Measurements from ENCODE around the gene RNF19B.

The RNF19B gene

DNA sequence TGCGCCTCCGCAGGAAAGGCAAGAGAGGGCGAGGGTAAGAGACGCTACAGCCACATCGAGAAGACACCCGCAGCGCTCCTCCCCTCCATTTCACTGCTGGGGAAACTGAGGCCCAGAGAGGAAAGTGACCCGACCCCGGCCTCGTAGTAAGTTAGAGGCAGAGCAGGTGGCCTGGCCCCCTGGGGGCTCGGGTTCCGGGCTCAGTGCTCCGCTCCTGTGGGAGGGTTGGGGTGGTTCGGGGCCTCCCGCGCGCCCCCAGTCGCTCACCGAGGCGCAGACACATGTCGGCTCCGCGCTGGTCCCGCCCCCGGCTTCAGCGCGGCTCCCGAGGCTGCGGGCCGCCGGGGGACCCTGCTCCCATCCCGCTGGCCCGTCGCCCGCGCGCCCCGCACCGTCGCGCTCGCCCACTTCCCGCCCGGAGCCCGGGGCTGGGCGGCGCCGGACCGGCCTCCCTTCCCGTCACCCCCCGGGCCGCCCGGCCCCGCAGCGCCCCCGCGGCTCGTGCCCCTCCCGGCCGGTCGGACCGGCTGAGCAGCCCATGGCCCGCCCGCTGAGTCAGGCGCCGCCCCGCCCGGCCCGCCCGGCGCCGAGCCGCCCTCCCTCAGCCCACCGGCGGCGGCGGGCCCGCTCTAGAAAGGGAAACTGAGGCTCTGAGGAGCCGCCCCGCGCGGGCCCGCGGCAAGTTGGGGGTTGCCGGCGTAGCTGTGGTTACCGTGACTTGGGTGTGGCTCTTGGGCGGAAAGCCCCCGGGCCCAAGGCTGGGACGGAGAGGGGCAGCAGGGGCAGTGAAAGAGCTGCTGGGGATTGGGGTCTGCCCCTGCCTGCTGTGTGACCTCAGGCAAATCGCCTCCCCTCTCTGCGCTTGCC is 63.4 kb downstream of the RNF19B start, which contains the start of gene TMEM54:
Gene TMEM54, minus strand, starts transcription at position 434 of the 867 bp plus-strand sequence. Its CDS starts 151 bp downstream, at position 283.
- no peak for DNase-seq

DNA sequence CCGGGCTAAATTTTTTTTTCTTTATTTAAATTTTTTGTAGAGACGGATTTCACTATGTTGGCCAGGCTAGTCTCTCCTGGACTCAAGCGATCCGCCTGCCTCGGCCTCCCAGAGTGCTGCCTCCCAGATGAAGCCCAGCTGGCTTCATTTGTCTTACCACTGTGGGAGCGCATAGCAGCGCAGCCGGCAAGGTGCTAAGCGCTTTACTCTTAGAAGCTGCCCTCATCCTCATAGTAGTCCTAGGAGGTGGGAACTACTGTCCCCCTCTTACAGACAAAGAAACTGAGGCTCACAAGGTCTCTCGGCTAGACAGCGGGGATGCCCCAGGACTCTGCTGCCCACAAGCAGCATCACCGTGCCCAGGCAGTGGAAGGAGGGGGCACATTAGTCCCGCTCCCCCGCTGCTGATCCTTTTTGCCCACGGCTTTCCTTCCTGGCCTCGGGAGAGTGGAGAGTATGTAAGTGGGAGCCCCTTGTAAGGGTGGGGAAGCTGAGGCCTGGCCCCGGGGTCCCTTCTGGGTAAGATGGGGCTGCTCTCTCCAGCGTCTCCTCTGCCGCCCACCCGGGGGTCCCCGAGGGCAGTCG is 64.1 kb downstream of the RNF19B start:
- no peak for DNase-seq

DNA sequence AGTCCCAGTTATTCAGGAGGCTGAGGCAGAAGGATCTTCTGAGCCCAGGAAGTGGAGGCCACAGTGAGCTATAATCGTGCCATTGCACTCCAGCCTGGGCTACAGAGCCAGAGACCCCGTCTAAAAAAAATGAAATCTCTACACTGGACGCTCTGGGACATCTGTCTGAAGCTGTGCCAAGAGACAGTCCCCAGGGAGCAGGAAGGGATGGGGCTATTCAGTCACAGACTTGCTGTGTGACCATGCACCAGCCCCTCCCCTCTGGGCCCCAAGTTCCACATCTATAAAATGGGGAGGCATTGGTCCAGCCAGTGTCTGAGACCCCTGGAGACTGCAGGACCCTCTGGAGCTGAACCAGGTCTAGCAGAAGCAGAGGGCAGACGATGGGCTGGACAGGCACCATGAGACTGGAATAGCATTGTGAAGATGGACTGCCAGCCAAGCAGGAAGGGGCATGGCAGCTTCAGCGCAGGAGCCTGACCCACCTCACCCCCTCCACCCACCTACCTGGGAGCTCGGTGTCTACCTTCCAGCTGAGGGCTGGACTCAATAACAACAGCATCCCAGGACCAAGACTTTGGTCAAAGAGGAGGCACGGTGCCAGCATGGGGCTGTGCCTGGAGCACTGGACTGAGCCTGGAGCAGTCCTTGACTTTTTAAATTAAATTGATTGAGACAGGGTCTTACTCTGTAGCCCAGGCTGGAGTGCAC is 64.9 kb downstream of the RNF19B start:
- DNase-seq: no peak

DNA sequence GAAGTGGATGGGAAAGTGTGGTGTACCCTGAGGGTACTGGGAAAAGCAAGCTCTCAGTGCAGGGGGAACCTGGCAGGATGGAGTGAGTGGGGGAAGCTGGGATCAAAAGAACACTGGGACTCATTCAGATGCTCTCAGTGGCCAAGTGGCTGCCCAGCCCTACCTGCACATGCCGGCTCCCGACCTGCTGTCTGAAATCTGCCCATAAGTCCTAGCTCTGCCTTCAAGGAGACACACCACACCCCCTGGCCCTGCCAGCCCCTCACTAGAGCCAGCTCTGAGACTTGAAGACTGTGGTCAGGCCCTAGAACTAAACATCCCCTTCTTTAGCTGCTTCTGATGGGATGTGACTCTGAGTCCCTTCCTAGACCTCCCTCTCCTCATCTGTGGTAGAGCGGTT is 65.7 kb downstream of the RNF19B start:
- DNase-seq: no peak

DNA sequence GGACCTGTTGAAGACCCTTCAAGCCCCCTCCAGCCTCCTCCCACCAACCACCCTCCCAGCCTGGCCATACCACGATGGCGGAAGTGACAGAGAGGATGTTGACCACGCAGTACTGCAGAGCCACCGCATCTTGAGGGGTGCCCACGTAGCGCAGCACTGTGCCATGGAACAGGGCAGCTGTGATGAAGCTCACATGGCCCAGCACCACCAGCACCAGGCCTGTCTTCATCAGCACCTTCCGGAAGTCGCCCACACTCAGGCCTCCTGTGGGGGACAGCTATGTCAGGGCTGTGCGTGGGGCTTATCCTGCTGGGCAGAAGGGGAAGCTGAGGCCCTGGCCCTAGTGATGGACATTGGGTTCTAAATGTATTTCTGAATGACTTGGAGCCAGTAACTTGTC is 66.6 kb downstream of the RNF19B start:
- no peak for DNase-seq

DNA sequence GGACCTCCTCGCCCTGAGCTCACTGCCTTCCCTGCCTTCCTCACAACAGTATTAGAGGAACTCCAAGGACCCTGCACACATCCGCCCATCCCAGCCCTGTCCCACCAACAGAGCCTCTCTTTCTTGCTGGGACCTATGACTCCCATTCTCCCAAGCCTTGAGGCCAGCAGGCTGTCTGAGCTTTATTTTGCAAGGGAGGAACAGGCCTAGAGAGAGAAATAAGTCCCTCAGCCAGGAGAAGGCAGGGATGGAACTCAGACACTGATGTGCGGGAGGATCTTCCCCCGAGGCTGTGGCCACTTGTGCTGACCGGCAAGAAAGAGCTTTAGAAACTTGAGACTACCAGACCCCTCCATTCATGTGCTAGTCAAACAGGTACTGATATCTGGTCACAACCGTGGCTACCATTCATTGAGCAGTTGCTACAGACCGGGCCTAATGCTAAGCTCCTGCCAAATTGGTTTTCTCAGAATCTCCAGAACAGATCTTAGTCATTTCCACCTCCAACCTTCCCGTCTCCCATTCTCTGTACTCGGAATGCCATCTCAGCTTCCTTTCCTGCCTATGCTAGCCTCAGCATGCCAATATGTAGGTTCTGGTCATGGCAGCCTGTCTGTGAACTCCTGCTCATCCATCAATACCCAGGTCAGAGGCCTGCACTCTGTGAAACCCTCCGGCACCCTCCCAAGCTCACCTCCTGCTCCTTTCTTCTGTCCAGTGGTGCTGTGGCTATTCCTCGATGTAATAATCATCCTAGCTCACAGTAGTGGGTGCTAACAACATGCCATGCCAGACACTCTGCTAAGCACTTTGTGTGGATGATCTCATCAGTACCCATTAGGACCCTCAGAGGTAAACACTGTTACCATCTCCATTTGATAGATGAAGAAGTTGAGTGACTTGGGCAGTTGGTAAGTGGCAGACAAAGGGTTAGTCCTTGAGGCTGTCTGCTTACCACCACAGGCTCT is 67.2 kb downstream of the RNF19B start:
- no peak for DNase-seq

DNA sequence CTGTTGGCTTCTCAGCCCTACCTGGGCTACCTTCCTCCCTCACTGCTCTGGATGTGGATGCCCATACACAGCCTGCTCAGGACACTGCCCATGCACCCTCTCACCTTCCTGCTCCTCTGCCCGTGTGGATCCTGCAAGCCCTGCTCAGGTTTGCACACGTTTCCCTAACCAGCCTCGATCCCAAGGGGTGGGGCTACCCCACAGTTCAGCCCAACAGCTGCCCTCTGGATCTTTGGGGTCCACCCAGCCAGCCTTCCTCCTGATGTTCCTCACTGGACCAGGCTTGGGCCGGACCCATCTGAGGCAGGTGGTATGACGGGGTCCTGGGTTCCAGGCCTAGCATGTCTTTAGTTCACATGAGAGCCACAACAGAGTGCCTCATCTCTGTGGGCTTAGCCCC is 68.2 kb downstream of the RNF19B start:
- DNase-seq: no peak

DNA sequence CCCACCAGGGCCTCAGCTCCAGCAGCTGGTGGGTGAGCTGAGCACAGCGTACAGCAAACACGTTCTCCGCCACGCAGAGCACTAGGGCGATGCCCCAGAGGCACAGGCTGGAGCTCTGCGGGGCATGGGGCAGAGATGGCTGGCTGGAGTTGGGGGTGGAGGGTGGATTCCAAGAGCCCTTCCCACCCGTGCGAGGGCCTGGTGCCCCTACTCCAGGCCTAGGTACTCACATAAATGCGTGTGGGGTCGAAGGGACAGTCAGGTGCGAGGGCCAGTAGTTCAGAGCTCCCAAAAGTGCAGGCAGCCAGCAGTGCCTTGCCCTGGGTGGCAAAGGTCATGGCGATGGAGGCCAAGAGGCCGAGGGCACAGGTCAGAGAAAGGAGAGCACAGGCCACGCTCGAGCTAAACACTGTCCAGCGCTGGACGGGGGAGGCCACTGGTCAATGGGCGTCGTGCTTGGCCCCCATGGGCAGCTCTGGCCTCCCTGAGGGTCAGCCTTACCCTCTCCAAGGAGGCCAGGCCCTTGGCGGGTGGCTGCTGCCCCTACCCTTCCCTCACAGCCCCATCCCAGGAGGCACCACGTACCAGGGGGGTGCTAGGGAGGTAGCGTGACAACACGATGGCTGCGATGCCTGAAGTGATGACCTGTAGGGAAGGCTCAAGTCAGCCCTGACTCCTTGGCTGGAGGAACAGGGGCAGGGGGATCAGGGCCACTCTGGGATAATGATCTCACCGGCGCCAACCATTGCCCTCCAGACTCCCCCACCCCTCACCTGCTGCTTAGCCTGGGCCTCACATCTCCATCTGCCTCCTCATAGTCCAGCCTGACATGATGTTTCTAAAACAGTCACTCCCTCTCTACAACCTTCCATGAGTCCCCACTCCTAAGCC is 69.0 kb downstream of the RNF19B start:
- DNase-seq: no peak

DNA sequence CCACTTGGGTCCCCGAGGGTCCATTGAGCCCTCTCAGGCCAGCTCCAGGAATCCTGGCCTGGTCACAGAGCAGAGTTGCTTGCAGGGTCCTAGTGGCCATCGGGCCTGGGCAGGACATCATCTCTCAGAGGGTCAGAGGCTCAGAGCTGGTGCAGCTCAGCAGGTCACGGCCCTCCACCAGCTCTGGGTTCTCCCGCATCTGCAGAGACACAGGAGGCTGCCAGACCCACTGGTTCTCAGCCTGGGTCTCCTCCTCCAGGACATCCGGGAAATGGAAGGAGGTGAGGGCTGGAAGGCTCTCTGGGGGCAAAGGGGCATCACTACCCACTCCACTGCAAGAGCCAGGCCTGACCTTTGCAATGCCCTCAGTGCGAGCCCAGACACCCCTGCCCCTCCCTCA is 69.9 kb downstream of the RNF19B start:
- DNase-seq: no peak

DNA sequence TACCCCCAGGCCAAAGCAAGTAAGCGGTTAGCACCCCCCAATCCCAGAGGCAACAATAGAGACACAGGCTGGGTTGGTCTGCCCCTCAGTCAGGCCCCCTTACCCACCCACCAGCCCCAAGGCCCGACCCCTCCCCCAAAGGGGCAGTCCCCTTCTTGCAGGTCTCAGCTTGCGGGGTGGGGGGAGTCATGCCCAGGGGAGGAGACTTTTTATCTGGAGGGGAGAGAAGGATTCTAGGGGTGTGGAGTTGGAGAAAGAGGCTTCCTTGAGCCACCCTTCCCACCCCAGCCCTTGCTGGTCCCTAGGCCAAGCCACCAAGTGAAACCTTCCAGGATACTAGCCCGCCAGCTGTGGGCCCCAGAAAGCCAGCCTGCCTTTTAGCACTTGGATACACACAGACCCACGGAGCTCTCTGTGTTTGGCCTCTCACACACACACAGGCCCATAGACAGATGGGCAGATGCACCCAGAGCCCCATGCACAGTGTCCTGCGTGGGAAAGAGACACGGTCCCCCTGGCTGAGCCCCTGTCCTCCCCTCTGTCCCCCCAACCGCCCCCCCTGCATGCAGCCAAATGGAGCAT is 70.5 kb downstream of the RNF19B start:
- DNase-seq: no peak

DNA sequence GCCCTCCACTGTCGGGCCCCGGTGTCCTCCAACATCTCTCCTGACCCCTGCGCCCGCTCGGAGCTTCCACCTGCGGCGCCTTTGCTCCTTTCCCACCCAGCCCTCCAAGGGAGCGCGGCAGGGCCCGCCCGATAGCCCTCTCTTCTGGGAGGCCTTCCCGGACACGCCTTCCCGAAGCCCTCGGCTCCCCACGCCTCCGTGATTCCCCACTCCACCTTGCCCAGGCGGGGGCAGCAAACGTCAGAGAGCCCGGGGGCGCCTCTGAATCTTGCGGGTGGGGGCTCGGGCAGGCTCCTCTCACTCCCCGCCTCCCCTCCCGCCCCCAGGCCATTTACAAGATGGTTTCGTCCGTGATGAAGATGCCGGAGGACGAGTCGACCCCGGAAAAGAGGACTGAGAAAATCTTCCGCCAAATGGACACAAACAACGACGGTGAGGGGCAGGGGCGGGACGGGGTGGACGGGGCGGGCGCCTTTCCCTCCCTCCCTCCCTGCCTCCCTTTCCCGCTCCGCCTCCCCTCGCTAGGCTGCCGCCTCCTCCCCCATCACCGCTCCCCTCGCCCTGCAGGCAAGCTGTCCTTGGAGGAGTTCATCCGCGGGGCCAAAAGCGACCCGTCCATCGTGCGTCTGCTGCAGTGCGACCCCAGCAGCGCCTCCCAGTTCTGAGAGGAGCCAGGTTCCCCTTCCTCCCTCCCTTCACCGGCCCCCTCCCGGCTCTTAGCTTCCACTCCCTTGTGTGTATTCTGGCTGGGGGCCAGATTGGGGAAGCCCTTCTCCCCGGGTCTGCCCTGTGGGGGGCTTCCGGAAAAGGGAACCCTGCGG is 71.2 kb downstream of the RNF19B start:
- no peak for DNase-seq

DNA sequence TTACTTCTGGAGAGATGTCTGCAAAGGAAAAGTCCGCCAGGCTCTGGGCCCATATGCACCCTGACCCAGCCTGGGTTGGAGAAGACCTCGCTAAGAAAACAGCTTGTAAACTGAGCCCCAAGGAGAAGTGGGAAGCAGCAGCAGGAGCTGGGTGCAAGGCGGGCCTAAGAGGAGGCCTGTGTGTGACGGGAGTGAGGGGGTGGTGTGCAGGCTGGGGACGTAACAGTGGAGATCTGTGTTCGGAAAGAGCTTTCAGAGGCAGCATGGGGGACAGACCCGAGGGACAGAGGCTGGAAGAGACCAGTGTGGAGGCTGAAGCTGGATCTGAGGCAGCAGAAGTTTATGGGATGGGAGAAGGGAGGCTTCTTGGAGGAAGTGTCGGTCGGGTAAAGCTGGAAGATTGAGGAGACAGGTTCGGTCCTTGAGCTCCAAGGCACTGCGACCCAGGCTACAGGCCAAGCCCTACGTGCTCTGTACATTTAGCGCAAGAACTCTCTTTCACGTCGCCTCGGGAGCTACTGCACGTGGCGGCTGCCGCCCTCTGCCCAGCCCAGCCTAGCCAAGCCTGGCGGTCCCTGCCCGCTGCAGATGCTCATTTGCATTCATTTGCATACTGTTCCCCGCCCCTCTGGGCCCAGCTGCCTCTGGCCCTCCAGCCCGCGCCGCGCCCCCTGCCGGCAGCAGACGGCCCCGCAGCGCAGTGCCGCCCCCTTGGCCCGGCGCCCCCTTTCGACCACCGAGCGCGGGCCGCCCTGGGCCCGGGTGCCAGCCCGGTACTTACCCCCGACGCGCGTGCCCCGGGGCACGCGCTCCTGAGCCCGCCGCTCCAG is 72.0 kb downstream of the RNF19B start:
- no peak for DNase-seq

DNA sequence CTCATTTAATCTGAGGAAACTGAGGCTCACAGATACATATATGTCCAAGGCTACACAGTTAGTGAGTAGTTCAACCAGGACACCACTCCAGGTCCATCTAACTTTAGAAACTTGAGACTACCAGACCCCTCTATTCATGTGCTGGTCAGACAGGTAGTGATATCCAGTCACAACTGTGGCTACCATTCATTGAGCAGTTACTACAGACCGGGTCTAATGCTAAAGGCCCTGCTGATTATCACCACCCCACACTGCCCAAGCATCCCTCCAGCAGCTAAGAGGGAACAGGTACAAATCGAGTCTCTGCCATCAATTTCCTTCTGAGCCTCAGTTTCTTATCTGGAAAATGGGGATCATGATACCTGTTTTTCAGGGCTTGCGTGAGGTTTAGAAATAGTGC is 73.0 kb downstream of the RNF19B start:
- no peak for DNase-seq

DNA sequence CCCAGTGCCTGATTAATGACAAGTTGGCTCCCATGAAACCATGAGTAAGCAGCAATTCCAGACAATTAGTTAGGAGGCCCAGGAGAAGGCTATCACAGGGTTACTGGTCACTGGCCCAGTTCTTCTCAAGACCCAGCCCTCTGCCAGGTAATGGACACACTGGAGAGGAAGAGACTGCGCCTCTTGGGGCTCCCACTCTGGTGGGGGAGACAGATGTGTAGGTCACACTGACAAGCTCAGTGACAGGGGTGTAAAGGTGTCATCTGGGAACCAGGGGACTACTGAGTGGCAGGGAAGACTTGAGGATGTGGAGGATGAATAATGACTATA is 73.4 kb downstream of the RNF19B start:
- no peak for DNase-seq

DNA sequence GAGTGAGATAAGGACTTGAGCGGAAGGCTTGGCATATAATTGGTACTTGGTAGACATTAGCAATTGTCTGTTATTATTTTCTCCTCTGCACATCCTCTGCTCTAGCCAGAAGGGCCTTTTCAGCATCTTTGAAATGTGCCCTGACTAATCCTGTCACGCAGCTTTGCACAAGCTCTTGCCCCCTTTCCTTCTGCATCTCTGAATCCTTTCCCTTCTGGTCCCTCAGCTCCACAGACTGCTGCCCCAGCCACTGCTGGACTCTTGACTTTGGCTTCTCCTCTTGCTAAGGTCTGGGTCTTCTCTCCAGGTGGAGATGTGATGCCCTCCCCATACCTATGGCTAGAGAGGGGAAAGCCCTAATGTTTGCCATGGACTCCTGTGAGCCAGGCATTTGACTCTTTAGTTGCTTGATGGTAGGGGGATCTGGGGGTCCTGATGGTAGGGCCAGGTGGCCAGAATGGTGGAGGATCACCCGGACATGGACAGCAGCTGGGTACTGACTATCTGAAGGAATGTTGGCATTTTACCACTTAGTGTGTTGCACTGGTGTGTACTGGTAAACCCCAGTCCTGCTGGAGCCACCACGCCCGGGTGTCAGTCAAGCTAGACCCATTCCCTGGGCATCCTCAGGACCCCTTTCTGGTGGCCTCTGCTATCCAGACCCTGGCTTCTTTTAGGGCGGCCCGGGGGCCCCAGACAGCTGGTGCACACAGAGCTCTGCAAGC is 73.9 kb downstream of the RNF19B start:
- DNase-seq: no peak

DNA sequence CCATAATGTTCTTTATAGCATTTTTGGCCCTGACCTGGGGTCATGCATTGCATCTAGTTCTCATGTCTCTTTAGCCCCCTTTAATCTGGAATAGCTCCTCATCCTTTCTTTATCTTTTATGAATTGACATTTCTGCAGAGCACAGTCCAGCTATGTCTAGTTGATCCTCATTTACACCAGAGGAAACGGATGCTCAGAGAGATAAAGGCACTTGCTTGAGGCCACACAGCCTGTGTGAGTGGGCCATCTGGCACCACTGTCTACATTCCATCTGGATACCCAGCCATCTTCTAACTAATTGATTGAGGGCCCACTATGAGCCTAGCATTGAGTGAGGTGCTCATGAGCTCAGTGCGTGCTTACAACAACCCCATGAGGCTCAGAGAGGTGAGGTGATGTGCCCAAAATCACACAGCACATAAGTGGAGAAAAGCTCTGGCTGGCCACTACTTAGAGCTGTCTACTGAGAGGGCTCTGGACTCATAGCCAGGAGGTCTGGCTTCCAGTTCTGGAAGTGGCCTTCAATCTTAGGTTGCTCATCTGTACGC is 74.8 kb downstream of the RNF19B start:
- no peak for DNase-seq

DNA sequence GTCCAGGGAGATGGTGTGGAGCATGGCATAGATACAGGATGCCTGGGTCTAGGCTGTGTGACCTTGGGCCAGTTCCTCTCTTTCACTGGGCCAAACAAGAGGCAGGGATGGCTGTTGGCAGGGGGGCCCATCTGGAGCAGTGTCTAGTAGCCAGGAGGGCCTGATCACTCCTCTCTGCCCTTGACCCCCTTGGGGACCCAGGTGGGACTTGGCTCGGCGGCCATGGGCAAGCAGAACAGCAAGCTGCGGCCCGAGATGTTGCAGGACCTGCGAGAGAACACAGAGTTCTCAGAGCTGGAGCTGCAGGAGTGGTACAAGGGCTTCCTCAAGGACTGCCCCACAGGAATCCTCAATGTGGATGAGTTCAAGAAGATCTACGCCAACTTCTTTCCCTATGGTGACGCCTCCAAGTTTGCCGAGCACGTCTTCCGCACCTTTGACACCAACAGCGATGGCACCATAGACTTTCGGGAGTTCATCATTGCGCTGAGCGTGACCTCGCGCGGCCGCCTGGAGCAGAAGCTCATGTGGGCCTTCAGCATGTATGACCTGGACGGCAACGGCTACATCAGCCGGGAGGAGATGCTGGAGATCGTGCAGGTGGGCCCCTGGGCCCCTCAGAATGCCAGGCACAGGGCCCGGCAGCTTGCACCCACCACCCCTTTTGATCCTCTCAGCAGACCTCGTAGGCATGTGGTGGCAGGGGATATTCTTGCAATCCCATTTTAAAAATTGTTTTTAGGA is 75.8 kb downstream of the RNF19B start:
- no peak for DNase-seq

DNA sequence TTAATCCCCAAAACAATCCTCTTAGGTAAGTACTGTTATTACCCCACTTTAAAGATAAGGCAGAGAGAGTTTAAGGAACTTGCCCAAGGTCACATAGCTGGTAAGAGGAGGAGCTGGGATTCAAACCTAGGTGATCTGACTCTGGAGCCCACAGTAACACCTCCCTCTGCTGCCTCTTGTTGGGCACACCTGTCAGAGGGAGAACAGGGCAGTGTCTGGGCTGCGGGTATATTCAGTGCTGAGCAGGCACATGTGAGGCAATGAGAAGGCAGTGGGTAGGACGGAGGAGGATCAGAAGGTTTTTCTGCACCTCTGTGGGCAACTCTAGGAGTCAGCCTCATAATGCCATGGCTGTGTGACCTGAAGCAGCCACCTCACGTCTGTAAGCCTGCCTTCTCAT is 76.5 kb downstream of the RNF19B start:
- DNase-seq: no peak

All from GF-D8 (cell line).